Measurements from ENCODE around the gene ZFPM1.

- no peak for TF ChIP-seq CTCF (IDR thresholded peaks at IDR 0.05; ENCODE audit: insufficient read depth, low read length, poor library complexity, severe bottlenecking)
- no peak for TF ChIP-seq EZH2phosphoT487 (conservative IDR thresholded peaks at IDR 0.05; ENCODE audit: low read length)
Measured at GRCh38 chr16:88531931-88532433, 78.9 kb downstream of the ZFPM1 start.

Data from SU-DHL-6 (cell line).